Measurements from ENCODE around the gene SF3A2.

Gene SF3A2

DNA sequence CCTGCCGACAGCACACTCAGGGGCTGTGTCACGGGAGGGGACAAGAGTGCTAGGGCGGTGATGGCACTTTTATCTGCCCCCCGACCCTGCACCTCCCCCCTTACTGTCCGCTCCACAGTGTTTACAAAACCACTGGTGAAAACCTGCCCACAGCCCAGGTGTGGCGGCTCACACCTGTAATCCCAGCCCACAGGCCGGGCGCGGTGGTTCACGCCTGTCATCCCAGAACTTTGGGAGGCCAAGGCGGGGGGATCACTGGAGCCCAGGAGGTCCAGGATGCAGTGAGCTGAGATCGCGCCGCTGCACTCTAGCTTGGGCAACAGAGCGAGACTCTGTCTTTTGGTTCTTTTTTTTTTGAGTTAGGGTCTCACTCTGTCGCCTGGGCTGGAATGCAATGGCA is 59.5 kb downstream of the SF3A2 start:
- Histone ChIP-seq H3K4me3 (ENCODE audit: low read length) (no peak overlapping the region), H3K36me3 (ENCODE audit: control insufficient read depth, insufficient read depth, low read length, severe bottlenecking) (no peaks in the 10 kb centered on the region), H3K4me1 (ENCODE audit: control insufficient read depth, insufficient read depth, low read length) (peaks cover 14% of the 10 kb centered on the region), H3K27me3 (replicated peaks; ENCODE audit: control insufficient read depth, insufficient read depth, low read length) (peaks cover 19% of the 10 kb centered on the region), H3K9ac (ENCODE audit: low read length) (no peak overlapping the region), H3K9me3 (ENCODE audit: control insufficient read depth, low read length) (no peaks in the 10 kb centered on the region)
- DNase-seq (ENCODE audit: low read depth), result no peak
